Measurements from ENCODE around the gene CNDP1.
A peak's percentile ranks its signal among the peaks of the same experiment; 100 is the strongest.

Gene CNDP1

DNA sequence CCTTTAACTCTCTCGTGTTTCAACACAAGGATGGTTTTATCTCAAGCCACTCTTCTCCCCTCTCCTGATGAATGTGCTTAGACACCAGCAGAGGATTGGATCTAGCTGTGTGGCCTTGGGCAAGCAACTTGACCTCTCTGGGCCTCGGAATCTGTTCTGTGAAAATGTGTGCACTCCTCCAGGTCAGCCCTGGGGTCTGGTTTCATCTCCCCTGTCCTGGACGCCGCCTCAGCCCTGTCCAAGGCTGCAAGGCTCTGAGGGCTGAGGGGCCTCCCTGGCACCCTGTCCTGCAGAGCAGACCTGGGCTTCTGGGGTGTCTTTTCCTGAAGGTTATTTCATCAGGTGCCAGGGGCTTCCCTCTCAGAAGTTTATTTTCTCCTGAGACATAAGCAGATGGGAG, 28.5 kb downstream of the CNDP1 start:
- TF ChIP-seq RAD21 (IDR thresholded peaks at IDR 0.05; ENCODE audit: low read depth) (no peak), YY1 (IDR thresholded peaks at IDR 0.05; ENCODE audit: low read depth) (no peak), TAF1 (IDR thresholded peaks at IDR 0.05; ENCODE audit: low read depth) (no peak), NFIC (IDR thresholded peaks at IDR 0.05) (no peak), TCF12 (IDR thresholded peaks at IDR 0.05; ENCODE audit: low read depth) (no peak), CEBPB (IDR thresholded peaks at IDR 0.05) (no peak), TEAD4 (IDR thresholded peaks at IDR 0.05) (no peak)
- TF ChIP-seq, protein P1, sequence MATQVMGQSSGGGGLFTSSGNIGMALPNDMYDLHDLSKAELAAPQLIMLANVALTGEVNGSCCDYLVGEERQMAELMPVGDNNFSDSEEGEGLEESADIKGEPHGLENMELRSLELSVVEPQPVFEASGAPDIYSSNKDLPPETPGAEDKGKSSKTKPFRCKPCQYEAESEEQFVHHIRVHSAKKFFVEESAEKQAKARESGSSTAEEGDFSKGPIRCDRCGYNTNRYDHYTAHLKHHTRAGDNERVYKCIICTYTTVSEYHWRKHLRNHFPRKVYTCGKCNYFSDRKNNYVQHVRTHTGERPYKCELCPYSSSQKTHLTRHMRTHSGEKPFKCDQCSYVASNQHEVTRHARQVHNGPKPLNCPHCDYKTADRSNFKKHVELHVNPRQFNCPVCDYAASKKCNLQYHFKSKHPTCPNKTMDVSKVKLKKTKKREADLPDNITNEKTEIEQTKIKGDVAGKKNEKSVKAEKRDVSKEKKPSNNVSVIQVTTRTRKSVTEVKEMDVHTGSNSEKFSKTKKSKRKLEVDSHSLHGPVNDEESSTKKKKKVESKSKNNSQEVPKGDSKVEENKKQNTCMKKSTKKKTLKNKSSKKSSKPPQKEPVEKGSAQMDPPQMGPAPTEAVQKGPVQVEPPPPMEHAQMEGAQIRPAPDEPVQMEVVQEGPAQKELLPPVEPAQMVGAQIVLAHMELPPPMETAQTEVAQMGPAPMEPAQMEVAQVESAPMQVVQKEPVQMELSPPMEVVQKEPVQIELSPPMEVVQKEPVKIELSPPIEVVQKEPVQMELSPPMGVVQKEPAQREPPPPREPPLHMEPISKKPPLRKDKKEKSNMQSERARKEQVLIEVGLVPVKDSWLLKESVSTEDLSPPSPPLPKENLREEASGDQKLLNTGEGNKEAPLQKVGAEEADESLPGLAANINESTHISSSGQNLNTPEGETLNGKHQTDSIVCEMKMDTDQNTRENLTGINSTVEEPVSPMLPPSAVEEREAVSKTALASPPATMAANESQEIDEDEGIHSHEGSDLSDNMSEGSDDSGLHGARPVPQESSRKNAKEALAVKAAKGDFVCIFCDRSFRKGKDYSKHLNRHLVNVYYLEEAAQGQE (IDR thresholded peaks at IDR 0.05; ENCODE audit: low read depth) = no peak

DNA sequence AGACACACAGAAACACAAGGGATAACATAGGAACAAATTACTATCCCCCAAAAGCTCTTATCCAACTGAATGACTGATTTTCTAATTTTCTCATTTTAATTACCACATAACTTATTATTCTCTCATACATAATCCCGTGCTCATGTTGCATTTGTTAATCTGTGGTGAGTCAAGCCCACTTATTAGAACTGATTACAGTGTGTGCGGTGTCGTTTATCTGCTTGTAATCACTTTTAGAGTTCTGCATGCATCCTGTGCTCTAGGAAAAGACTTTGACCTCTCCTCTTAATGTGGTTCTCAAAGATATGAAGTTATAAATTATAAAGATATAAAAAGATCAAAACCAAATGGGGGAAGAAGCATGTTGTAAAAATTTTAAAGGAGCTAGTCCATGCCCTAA, 29.7 kb downstream of the CNDP1 start:
- TF ChIP-seq RAD21 (IDR thresholded peaks at IDR 0.05; ENCODE audit: low read depth) = no peak
- TF ChIP-seq CEBPB (IDR thresholded peaks at IDR 0.05) = no peak
- no peak for TF ChIP-seq CREB1 (IDR thresholded peaks at IDR 0.05; ENCODE audit: low read depth)
- TF ChIP-seq FOXM1 (IDR thresholded peaks at IDR 0.05; ENCODE audit: borderline replicate concordance, low read depth) = no peak
- no peak for TF ChIP-seq TAF1 (IDR thresholded peaks at IDR 0.05; ENCODE audit: low read depth)
- no peak for TF ChIP-seq EP300 (IDR thresholded peaks at IDR 0.05; ENCODE audit: borderline replicate concordance)
- TF ChIP-seq NFIC (IDR thresholded peaks at IDR 0.05) = no peak
- TF ChIP-seq, protein P2, sequence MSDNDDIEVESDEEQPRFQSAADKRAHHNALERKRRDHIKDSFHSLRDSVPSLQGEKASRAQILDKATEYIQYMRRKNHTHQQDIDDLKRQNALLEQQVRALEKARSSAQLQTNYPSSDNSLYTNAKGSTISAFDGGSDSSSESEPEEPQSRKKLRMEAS (IDR thresholded peaks at IDR 0.05) = no peak
- TF ChIP-seq, protein P1 (IDR thresholded peaks at IDR 0.05; ENCODE audit: low read depth) = no peak
- TF ChIP-seq ZBTB7A (IDR thresholded peaks at IDR 0.05; ENCODE audit: low read depth) = no peak
- TF ChIP-seq TCF12 (IDR thresholded peaks at IDR 0.05; ENCODE audit: low read depth) = no peak
- TF ChIP-seq, protein P3, sequence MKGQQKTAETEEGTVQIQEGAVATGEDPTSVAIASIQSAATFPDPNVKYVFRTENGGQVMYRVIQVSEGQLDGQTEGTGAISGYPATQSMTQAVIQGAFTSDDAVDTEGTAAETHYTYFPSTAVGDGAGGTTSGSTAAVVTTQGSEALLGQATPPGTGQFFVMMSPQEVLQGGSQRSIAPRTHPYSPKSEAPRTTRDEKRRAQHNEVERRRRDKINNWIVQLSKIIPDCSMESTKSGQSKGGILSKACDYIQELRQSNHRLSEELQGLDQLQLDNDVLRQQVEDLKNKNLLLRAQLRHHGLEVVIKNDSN (IDR thresholded peaks at IDR 0.05) = no peak
- no peak for TF ChIP-seq TEAD4 (IDR thresholded peaks at IDR 0.05)
- TF ChIP-seq YY1 (IDR thresholded peaks at IDR 0.05; ENCODE audit: low read depth) = no peak
- no peak for TF ChIP-seq EGR1 (IDR thresholded peaks at IDR 0.05)

DNA sequence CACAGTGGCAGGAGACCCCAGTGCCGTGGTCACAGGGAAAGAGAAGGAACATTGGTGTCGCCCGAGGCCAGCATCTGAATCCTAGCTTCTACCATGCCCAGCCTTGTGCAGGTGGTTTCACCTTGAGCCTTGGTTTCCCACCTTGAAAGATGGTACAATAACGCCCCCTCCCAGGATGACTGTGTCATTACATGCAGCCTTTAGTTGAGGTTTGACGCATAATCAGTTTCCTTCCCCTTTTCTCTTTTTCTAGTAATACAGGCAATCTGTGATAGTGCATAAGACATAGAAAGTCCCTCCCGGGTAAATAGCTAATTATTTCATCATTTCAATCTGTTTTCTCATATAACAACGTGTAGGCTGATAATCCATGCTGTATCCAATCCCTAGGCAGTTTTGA, 33.5 kb downstream of the CNDP1 start:
- TF ChIP-seq CEBPB (IDR thresholded peaks at IDR 0.05) (no peak), RAD21 (IDR thresholded peaks at IDR 0.05; ENCODE audit: low read depth) (peak; percentile 40; the same call in 1 of the 2 replicates)

DNA sequence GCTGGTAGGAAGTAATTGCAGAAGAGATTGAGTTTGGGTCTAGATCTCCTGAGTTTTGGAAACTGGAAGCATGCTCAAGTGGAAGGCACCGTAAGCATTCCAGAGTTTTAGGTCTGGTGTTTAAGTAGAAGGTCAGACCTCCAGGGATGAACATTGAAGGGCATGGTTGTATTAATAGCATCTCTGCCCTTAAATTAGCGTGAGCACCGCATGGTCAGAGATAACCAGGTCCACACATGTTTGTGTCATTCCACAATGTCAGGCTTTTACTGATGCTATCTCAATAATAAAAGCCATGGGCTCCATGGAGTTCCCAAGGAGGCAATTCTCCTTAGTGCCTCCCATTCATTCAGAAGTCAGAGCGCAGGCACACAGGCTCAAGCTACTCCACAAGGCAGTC, 35.1 kb downstream of the CNDP1 start:
- TF ChIP-seq, protein P1 (IDR thresholded peaks at IDR 0.05; ENCODE audit: low read depth) = no peak
- TF ChIP-seq NFIC (IDR thresholded peaks at IDR 0.05) (no peak), FOXM1 (IDR thresholded peaks at IDR 0.05; ENCODE audit: borderline replicate concordance, low read depth) (no peak), ZBTB7A (IDR thresholded peaks at IDR 0.05; ENCODE audit: low read depth) (no peak), YY1 (IDR thresholded peaks at IDR 0.05; ENCODE audit: low read depth) (no peak)

DNA sequence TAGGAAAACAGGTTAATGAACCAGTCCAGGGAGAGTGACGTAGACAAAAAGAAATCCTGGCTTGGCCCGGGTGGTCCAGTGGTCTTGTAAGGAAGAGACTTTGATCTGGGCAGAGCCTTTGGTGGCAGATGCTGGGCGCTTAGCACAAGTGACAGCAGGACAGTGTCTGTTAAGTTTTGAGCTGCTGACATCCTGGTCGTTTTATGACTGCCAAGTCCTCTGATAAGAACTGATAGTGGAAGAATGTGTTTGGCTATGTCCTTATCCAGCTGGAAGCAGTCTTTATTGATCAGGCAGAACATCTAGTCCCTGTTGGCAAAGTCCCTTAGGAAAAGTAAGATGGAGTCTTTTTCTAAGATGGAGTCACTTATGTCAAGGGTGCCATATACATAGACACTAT, 36.0 kb downstream of the CNDP1 start:
- TF ChIP-seq ZBTB7A (IDR thresholded peaks at IDR 0.05; ENCODE audit: low read depth) (no peak), RAD21 (IDR thresholded peaks at IDR 0.05; ENCODE audit: low read depth) (no peak), CREB1 (IDR thresholded peaks at IDR 0.05; ENCODE audit: low read depth) (no peak), FOXM1 (IDR thresholded peaks at IDR 0.05; ENCODE audit: borderline replicate concordance, low read depth) (no peak), EGR1 (IDR thresholded peaks at IDR 0.05) (no peak), YY1 (IDR thresholded peaks at IDR 0.05; ENCODE audit: low read depth) (no peak), NFIC (IDR thresholded peaks at IDR 0.05) (no peak)
- TF ChIP-seq, protein P3 (IDR thresholded peaks at IDR 0.05) = no peak

Measured in Ishikawa (cell line).